ENCODE measurements around the gene CCT8.
"Not testable (repeated sequence)": the region's sequence is repeated elsewhere in the genome, so short reads cannot be mapped to it uniquely, and the experiment has no call there.

Gene CCT8

GRCh38 chr21:29085106-29085752 is 11.8 kb upstream of the CCT8 start:
- intact Hi-C loops (cut with micrococcal nuclease): no loop called here
- peaks cover 20% of the 10 kb centered on the region for H3K4me1 Mint-ChIP-seq (ENCODE audit: low read depth)
- H3K36me3 Mint-ChIP-seq (ENCODE audit: low read depth): no peaks in the 10 kb centered on the region

GRCh38 chr21:29084372-29084771 is 10.9 kb upstream of the CCT8 start:
- intact Hi-C loops (cut with micrococcal nuclease): no loop called here
- Mint-ChIP-seq H3K27ac (no peak overlapping the region), H3K27me3 (no peaks in the 10 kb centered on the region), H3K9me3 (no peaks in the 10 kb centered on the region), H3K4me1 (ENCODE audit: low read depth) (peaks cover 19% of the 10 kb centered on the region), H3K36me3 (ENCODE audit: low read depth) (no peaks in the 10 kb centered on the region), H3K4me3 (no peak overlapping the region)

More at GRCh38 chr21:29085106-29085752, 11.8 kb upstream of the CCT8 start:
- Mint-ChIP-seq H3K9me3 (no peaks in the 10 kb centered on the region), H3K27me3 (no peaks in the 10 kb centered on the region), H3K4me3 (no peak overlapping the region), H3K27ac (no peak overlapping the region)

- H3K4me3 Mint-ChIP-seq: no peak overlapping the region
- H3K4me1 Mint-ChIP-seq (ENCODE audit: low read depth): peaks cover 29% of the 10 kb centered on the region
- no peak overlapping the region for H3K27ac Mint-ChIP-seq
- no peaks in the 10 kb centered on the region for H3K36me3 Mint-ChIP-seq (ENCODE audit: low read depth)
- intact Hi-C loops (cut with micrococcal nuclease): no loop called here
- no peaks in the 10 kb centered on the region for H3K9me3 Mint-ChIP-seq
- no peaks in the 10 kb centered on the region for H3K27me3 Mint-ChIP-seq
These were observed 9.9 kb upstream of the CCT8 start for GRCh38 chr21:29083306-29083705.

GRCh38 chr21:29082046-29082815 is 8.8 kb upstream of the CCT8 start:
- Mint-ChIP-seq H3K36me3 (ENCODE audit: low read depth) (no peaks in the 10 kb centered on the region), H3K27ac (no peak overlapping the region), H3K27me3 (no peaks in the 10 kb centered on the region), H3K4me3 (no peak overlapping the region), H3K4me1 (ENCODE audit: low read depth) (peaks cover 38% of the 10 kb centered on the region), H3K9me3 (no peaks in the 10 kb centered on the region)
- intact Hi-C loops (cut with micrococcal nuclease): no loop called here

- Mint-ChIP-seq H3K27me3 (no peaks in the 10 kb centered on the region), H3K4me1 (ENCODE audit: low read depth) (peaks cover 33% of the 10 kb centered on the region), H3K36me3 (ENCODE audit: low read depth) (no peaks in the 10 kb centered on the region), H3K27ac (peak overlapping the region; percentile 89), H3K9me3 (no peaks in the 10 kb centered on the region), H3K4me3 (peak overlapping the region; percentile 30)
- intact Hi-C loops (cut with micrococcal nuclease): no loop called here
These were observed 7.0 kb upstream of the CCT8 start for GRCh38 chr21:29080454-29080941.

- intact Hi-C loops (cut with micrococcal nuclease): loop anchor here (5.0 kb wide), 1 partner anchor 218 kb away; the partner anchor contains the start of gene BACH1
- Mint-ChIP-seq H3K27me3 (no peaks in the 10 kb centered on the region), H3K9me3 (no peaks in the 10 kb centered on the region), H3K4me3 (no peak overlapping the region), H3K36me3 (ENCODE audit: low read depth) (no peaks in the 10 kb centered on the region), H3K4me1 (ENCODE audit: low read depth) (peaks cover 38% of the 10 kb centered on the region), H3K27ac (peak overlapping the region; percentile 89)
These were observed 5.7 kb upstream of the CCT8 start for GRCh38 chr21:29078869-29079767.

- Mint-ChIP-seq H3K27ac (peak overlapping the region; percentile 89), H3K4me3 (peak overlapping the region; percentile 76), H3K36me3 (ENCODE audit: low read depth) (peaks cover 14% of the 10 kb centered on the region), H3K9me3 (no peaks in the 10 kb centered on the region), H3K27me3 (no peaks in the 10 kb centered on the region), H3K4me1 (ENCODE audit: low read depth) (peaks cover 41% of the 10 kb centered on the region)
- intact Hi-C loops (cut with micrococcal nuclease): loop anchor here (5.0 kb wide), 1 partner anchor 220 kb away; the partner anchor contains the start of gene BACH1
These were observed 4.2 kb upstream of the CCT8 start for GRCh38 chr21:29077651-29078090.

- not testable (repeated sequence) for H3K27me3 Mint-ChIP-seq, H3K9me3 Mint-ChIP-seq
- Mint-ChIP-seq H3K4me3 (peak overlapping the region; percentile 76), H3K36me3 (ENCODE audit: low read depth) (peaks cover 20% of the 10 kb centered on the region), H3K4me1 (ENCODE audit: low read depth) (peaks cover 47% of the 10 kb centered on the region), H3K27ac (peak overlapping the region; percentile 89)
- intact Hi-C loops (cut with micrococcal nuclease): loop anchor here (5.0 kb wide), 1 partner anchor 220 kb away; the partner anchor contains the start of gene BACH1
These were observed 3.5 kb upstream of the CCT8 start for GRCh38 chr21:29076731-29077640.

GRCh38 chr21:29075706-29076466 is 2.4 kb upstream of the CCT8 start:
- Mint-ChIP-seq H3K27ac (peak overlapping the region; percentile 89), H3K36me3 (ENCODE audit: low read depth) (peaks cover 27% of the 10 kb centered on the region), H3K4me3 (no peak overlapping the region), H3K27me3 (no peaks in the 10 kb centered on the region), H3K4me1 (ENCODE audit: low read depth) (peaks cover 56% of the 10 kb centered on the region), H3K9me3 (no peaks in the 10 kb centered on the region)
- intact Hi-C loops (cut with micrococcal nuclease): loop anchor here (5.0 kb wide), 1 partner anchor 221 kb away; the partner anchor contains the start of gene BACH1

GRCh38 chr21:29074783-29075182 is 1.3 kb upstream of the CCT8 start:
- Mint-ChIP-seq H3K27me3 (no peaks in the 10 kb centered on the region), H3K9me3 (no peaks in the 10 kb centered on the region), H3K36me3 (ENCODE audit: low read depth) (peaks cover 28% of the 10 kb centered on the region), H3K4me1 (ENCODE audit: low read depth) (peaks cover 47% of the 10 kb centered on the region), H3K4me3 (no peak overlapping the region), H3K27ac (no peak overlapping the region)
- intact Hi-C loops (cut with micrococcal nuclease): loop anchor here (5.0 kb wide), 2 partner anchors 47 to 223 kb away; partner anchors contain the start of gene BACH1

- Mint-ChIP-seq H3K9me3 (no peaks in the 10 kb centered on the region), H3K36me3 (ENCODE audit: low read depth) (peaks cover 36% of the 10 kb centered on the region), H3K4me1 (ENCODE audit: low read depth) (peaks cover 40% of the 10 kb centered on the region), H3K4me3 (peak overlapping the region; percentile 97), H3K27ac (peak overlapping the region; percentile 95), H3K27me3 (no peaks in the 10 kb centered on the region)
- intact Hi-C loops (cut with micrococcal nuclease): loop anchor here (5.0 kb wide), 1 partner anchor 47 kb away; no protein-coding TSS in a partner anchor
These were observed 544 bp upstream of the CCT8 start for GRCh38 chr21:29074007-29074376.

- Mint-ChIP-seq H3K4me1 (ENCODE audit: low read depth) (peaks cover 28% of the 10 kb centered on the region), H3K9me3 (no peaks in the 10 kb centered on the region), H3K27ac (peak overlapping the region; percentile 95), H3K36me3 (ENCODE audit: low read depth) (peaks cover 38% of the 10 kb centered on the region), H3K27me3 (no peaks in the 10 kb centered on the region), H3K4me3 (peak overlapping the region; percentile 97)
- intact Hi-C loops (cut with micrococcal nuclease): loop anchor here (1.0 to 5.0 kb wide), 2 partner anchors 46 to 81 kb away; partner anchors contain the start of gene LTN1
These were observed 601 bp downstream of the CCT8 start for GRCh38 chr21:29072873-29073221.
